Measurements from ENCODE around the gene PUSL1. TPM values are rescaled to one million over a fixed set of nuclear protein-coding genes. Genes with fewer than 3 reads are reported as not detected.

PUSL1 gene
- polyA plus RNA-seq, 1 donor (not counting 4 experiments of a cell fraction or from before 2014, with no cell fraction given) = 11.4 TPM

- no peaks in the 10 kb centered on the region for H3K9me1 ChIP-seq (ENCODE audit: control insufficient read depth, extremely low read depth, insufficient read depth, low read length)
- DNase-seq (ENCODE audit: low read depth, low spot score) (no peak), FAIRE-seq (peak; percentile 84)
- peaks cover 3% of the 10 kb centered on the region for H4K20me1 ChIP-seq (ENCODE audit: control insufficient read depth, extremely low read depth, insufficient read depth, low read length)
- H3K4me1 ChIP-seq (ENCODE audit: control insufficient read depth, extremely low read depth, insufficient read depth, low read length) = peaks cover 60% of the 10 kb centered on the region
- TF ChIP-seq EZH2 (IDR thresholded peaks at IDR 0.05; ENCODE audit: low read length) (no peak), CTCF (optimal IDR thresholded peaks at IDR 0.05 in 1 of 3, IDR thresholded peaks at IDR 0.05 in 1 of 3, conservative IDR thresholded peaks at IDR 0.05 in 1 of 3; ENCODE audit: extremely low read depth in 1 of 3, insufficient read depth in 2 of 3, low read length in 3 of 3) (peak in 1 of 3 experiments; percentile 20)
- dilution Hi-C loops (cut with MboI; ENCODE audit: extremely low pct_ligation_motif_present, low sequenced_read_pairs) = no loop called here
- H2AFZ ChIP-seq (ENCODE audit: control insufficient read depth, low read length) = no peak overlapping the region
- H3K9me3 ChIP-seq (ENCODE audit: control insufficient read depth, low read depth, low read length) = no peaks in the 10 kb centered on the region
- H3K27me3 ChIP-seq (ENCODE audit: control insufficient read depth, extremely low read depth, insufficient read depth, low read length) = no peaks in the 10 kb centered on the region
- H3K4me3 ChIP-seq (ENCODE audit: control insufficient read depth in 2 of 3, extremely low read depth in 1 of 3, insufficient read depth in 2 of 3, low read depth in 1 of 3, low read length in 3 of 3) = peak overlapping the region; percentile 53 to 76 (median 54)
- peaks cover 24% of the 10 kb centered on the region for H3K79me2 ChIP-seq (ENCODE audit: control insufficient read depth, insufficient read depth, low read length)
- H3K36me3 ChIP-seq (ENCODE audit: control insufficient read depth in 2 of 2, extremely low read depth in 1 of 2, insufficient read depth in 2 of 2, low read length in 2 of 2) = peaks cover 3 to 4% of the 10 kb centered on the region in 2 experiments
- peak overlapping the region; percentile 91 for H3K27ac ChIP-seq (ENCODE audit: control insufficient read depth, insufficient read depth, low read length)
- H3K4me2 ChIP-seq (ENCODE audit: control insufficient read depth, extremely low read depth, insufficient read depth, low read depth, low read length) = peak overlapping the region; percentile 71
- peak overlapping the region; percentile 68 for H3K9ac ChIP-seq (ENCODE audit: control insufficient read depth, extremely low read depth, insufficient read depth, low read length)
Observed at GRCh38 chr1:1305300-1306069, 2.9 kb upstream of the PUSL1 start.

GRCh38 chr1:1306070-1306660 is 2.2 kb upstream of the PUSL1 start:
- Histone ChIP-seq H2AFZ (ENCODE audit: control insufficient read depth, low read length) (no peak overlapping the region), H3K4me1 (ENCODE audit: control insufficient read depth, extremely low read depth, insufficient read depth, low read length) (peaks cover 60% of the 10 kb centered on the region), H3K9me1 (ENCODE audit: control insufficient read depth, extremely low read depth, insufficient read depth, low read length) (no peaks in the 10 kb centered on the region), H3K36me3 (ENCODE audit: control insufficient read depth in 2 of 2, extremely low read depth in 1 of 2, insufficient read depth in 2 of 2, low read length in 2 of 2) (peaks cover 7% of the 10 kb centered on the region in 2 experiments), H3K27me3 (ENCODE audit: control insufficient read depth, extremely low read depth, insufficient read depth, low read length) (no peaks in the 10 kb centered on the region), H3K9ac (ENCODE audit: control insufficient read depth, extremely low read depth, insufficient read depth, low read length) (peak overlapping the region; percentile 68), H3K27ac (ENCODE audit: control insufficient read depth, insufficient read depth, low read length) (peak overlapping the region; percentile 91), H3K9me3 (ENCODE audit: control insufficient read depth, low read depth, low read length) (no peaks in the 10 kb centered on the region), H3K4me3 (ENCODE audit: control insufficient read depth in 2 of 3, extremely low read depth in 1 of 3, insufficient read depth in 2 of 3, low read depth in 1 of 3, low read length in 3 of 3) (peak overlapping the region; percentile 76 to 87 (median 78)), H3K4me2 (ENCODE audit: control insufficient read depth, extremely low read depth, insufficient read depth, low read depth, low read length) (peak overlapping the region; percentile 71), H3K79me2 (ENCODE audit: control insufficient read depth, insufficient read depth, low read length) (peaks cover 24% of the 10 kb centered on the region), H4K20me1 (ENCODE audit: control insufficient read depth, extremely low read depth, insufficient read depth, low read length) (peaks cover 3% of the 10 kb centered on the region)
- dilution Hi-C loops (cut with MboI; ENCODE audit: extremely low pct_ligation_motif_present, low sequenced_read_pairs) = no loop called here
- FAIRE-seq (no peak), DNase-seq (ENCODE audit: low read depth, low spot score) (no peak)
- TF ChIP-seq EZH2 (IDR thresholded peaks at IDR 0.05; ENCODE audit: low read length) = no peak
- peak in 2 of 3 experiments; percentile 12 to 20 for TF ChIP-seq CTCF (optimal IDR thresholded peaks at IDR 0.05 in 1 of 3, IDR thresholded peaks at IDR 0.05 in 1 of 3, conservative IDR thresholded peaks at IDR 0.05 in 1 of 3; ENCODE audit: extremely low read depth in 1 of 3, insufficient read depth in 2 of 3, low read length in 3 of 3)

Measured in keratinocyte (primary cell).